CD14-positive monocyte (primary cell): Measurements from ENCODE around the gene IGSF9B. TPM values are rescaled to one million over a fixed set of nuclear protein-coding genes. Genes with fewer than 3 reads are reported as not detected.

ENCODE experiments used
- DNase-seq, 3 donors: peaks; one replicate each; pipeline ENCODE4 v3.0.0-alpha.2; 2011 to 2022
- H2AFZ ChIP-seq: 2 replicates; pipeline ENCODE4 v1.6.0; 2012; ENCODE audit warnings: mild to moderate bottlenecking, low read depth, low read length, inconsistent platforms; ENCODE audit not compliant: insufficient read depth, poor library complexity, severe bottlenecking
- H3K27ac ChIP-seq, 2 donors: 1 replicate in 1 of 2; 2 replicates in 1 of 2; pipeline ENCODE4 v1.5.1; 2012 to 2013; ENCODE audit warnings: low read length in 2 of 2, control low read depth in 1 of 2, inconsistent platforms in 1 of 2, low read depth in 1 of 2, mild to moderate bottlenecking in 1 of 2
- H3K27me3 ChIP-seq, 2 donors: one replicate each; pipeline versions ENCODE4 v1.6.0 to v1.6.1; 2011 to 2013; ENCODE audit warnings: low read length in 2 of 2; ENCODE audit not compliant: control insufficient read depth in 2 of 2, insufficient read depth in 2 of 2
- H3K36me3 ChIP-seq, 2 donors: replicated peaks in 1 of 2; 1 replicate in 1 of 2; 2 replicates in 1 of 2; pipeline versions ENCODE4 v1.5.1 to v1.6.1; 2012 to 2013; ENCODE audit warnings: low read length in 2 of 2, control low read depth in 1 of 2, inconsistent platforms in 1 of 2, mild to moderate bottlenecking in 1 of 2; ENCODE audit not compliant: insufficient read depth in 2 of 2, control insufficient read depth in 1 of 2
- H3K4me1 ChIP-seq, 2 donors: 1 replicate in 1 of 2; 2 replicates in 1 of 2; pipeline versions ENCODE4 v1.5.1 to v1.6.1; 2012 to 2013; ENCODE audit warnings: low read length in 2 of 2, control low read depth in 1 of 2, inconsistent platforms in 1 of 2, mild to moderate bottlenecking in 1 of 2, moderate library complexity in 1 of 2; ENCODE audit not compliant: insufficient read depth in 2 of 2, control insufficient read depth in 1 of 2
- H3K4me2 ChIP-seq: replicated peaks from 2 replicates; pipeline ENCODE3; 2012; ENCODE audit warnings: low read length, moderate library complexity, mild to moderate bottlenecking; ENCODE audit not compliant: poor library complexity, severe bottlenecking; ENCODE audit errors: extremely low read depth
- H3K4me3 ChIP-seq, 3 experiments: fragments of 200-600 bp in 1 of 3; sonication (generic) in 1 of 3; replicated peaks in 1 of 3; 1 replicate in 2 of 3; 2 replicates in 1 of 3; pipeline ENCODE4 v1.5.1; 2011 to 2013; ENCODE audit warnings: low read length in 3 of 3, mild to moderate bottlenecking in 3 of 3, control low read depth in 2 of 3, low read depth in 2 of 3, inconsistent platforms in 1 of 3, moderate library complexity in 1 of 3
- H3K79me2 ChIP-seq: 2 replicates; pipeline ENCODE4 v1.6.0; 2012; ENCODE audit warnings: mild to moderate bottlenecking, control low read depth, inconsistent platforms, low read length, moderate library complexity; ENCODE audit not compliant: insufficient read depth
- H3K9ac ChIP-seq: 2 replicates; pipeline ENCODE4 v1.6.0; 2017; ENCODE audit warnings: low read length, mild to moderate bottlenecking; ENCODE audit not compliant: insufficient read depth, poor library complexity, severe bottlenecking
- H3K9me3 ChIP-seq, 2 donors: replicated peaks in 1 of 2; 1 replicate in 1 of 2; 2 replicates in 1 of 2; pipeline versions ENCODE4 v1.5.1 to v1.6.1; 2012 to 2013; ENCODE audit warnings: low read length in 2 of 2, control low read depth in 1 of 2; ENCODE audit not compliant: control insufficient read depth in 1 of 2, insufficient read depth in 1 of 2
- H4K20me1 ChIP-seq: 2 replicates; pipeline ENCODE4 v1.6.0; 2012; ENCODE audit warnings: mild to moderate bottlenecking, low read length, control low read depth, moderate library complexity; ENCODE audit not compliant: insufficient read depth
- H3K27ac Mint-ChIP-seq, 7 donors: one replicate each; pipeline ENCODE4 v1.8.0; 2020; ENCODE audit warnings: mild to moderate bottlenecking in 7 of 7, mixed read lengths in 7 of 7, moderate library complexity in 6 of 7, inconsistent platforms in 2 of 7
- H3K27me3 Mint-ChIP-seq, 3 donors: one replicate each; pipeline ENCODE4 v1.8.0; 2021 to 2022; ENCODE audit warnings: low read depth in 3 of 3, mild to moderate bottlenecking in 3 of 3, mixed read lengths in 3 of 3, moderate library complexity in 3 of 3, inconsistent platforms in 1 of 3
- H3K36me3 Mint-ChIP-seq, 2 donors: one replicate each; pipeline ENCODE4 v1.8.0; 2020; ENCODE audit warnings: mixed read lengths in 2 of 2, inconsistent platforms in 1 of 2, mild to moderate bottlenecking in 1 of 2
- H3K4me1 Mint-ChIP-seq: one replicate; pipeline ENCODE4 v1.8.0; 2020; ENCODE audit warnings: mild to moderate bottlenecking, mixed read lengths
- H3K4me3 Mint-ChIP-seq, 2 donors: one replicate each; pipeline ENCODE4 v1.8.0; 2020; ENCODE audit warnings: mild to moderate bottlenecking in 2 of 2, mixed read lengths in 2 of 2, moderate library complexity in 1 of 2
- H3K9me3 Mint-ChIP-seq, 7 donors: one replicate each; pipeline ENCODE4 v1.8.0; 2020 to 2022; ENCODE audit warnings: mixed read lengths in 7 of 7, mild to moderate bottlenecking in 6 of 7, moderate library complexity in 6 of 7, inconsistent platforms in 2 of 7
- WGBS: methylation state at CpG from one replicate; pipeline ENCODE4 v1.1.5; 2013; ENCODE audit warnings: missing lambda C conversion rate; ENCODE audit not compliant: insufficient coverage; 5-methylcytosine and 5-hydroxymethylcytosine counted together
- intact Hi-C, 2 donors: fragments of 100-400 bp; cut with micrococcal nuclease; formaldehyde crosslinking; loops; one replicate each; pipeline versions ENCODE4 v1.15.0 to v1.15.1; 2023
- polyA plus RNA-seq, 3 donors: library from polyadenylated mRNA; depleted of rRNA in 1 of 3; unstranded in 2 of 3; stranded (reverse) in 1 of 3; fragments of 300-500 nt in 2 of 3; fragments of >200 nt in 1 of 3; fragmentation: Illumina TruSeq in 2 of 3; gene quantifications; 1 replicate in 2 of 3; 2 replicates in 1 of 3; pipeline ENCODE4 v1.2.3, GENCODE V29; 2012 to 2021
- TF ChIP-seq, protein P1 (sequence below): fragments of 200-600 bp; IDR thresholded peaks from one replicate; pipeline ENCODE4 v1.8.0; 2022; ENCODE audit warnings: antibody characterized with exemption, mild to moderate bottlenecking

Gene IGSF9B
- polyA plus RNA-seq, 3 donors, result not detected

DNA sequence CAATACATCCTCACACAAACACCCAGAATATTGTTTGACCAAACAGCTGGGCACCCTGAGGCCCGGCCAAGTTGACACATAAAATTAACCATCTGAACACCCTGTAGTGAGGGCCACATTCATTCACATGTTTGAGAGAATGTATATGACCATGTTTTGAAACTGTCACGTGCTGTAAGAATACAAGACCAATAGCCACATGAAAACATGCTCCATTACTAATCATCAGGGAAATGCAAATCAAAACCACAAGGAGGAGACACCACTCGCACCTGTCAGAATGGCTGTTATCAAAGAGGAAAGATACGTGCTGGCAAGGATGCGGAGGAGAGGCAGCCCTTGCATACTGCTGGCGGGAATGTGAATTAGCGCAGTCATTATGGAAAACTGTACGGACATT is 38.3 kb upstream of the IGSF9B start:
- Histone ChIP-seq H3K27ac (no peak overlapping the region), H3K4me2 (no peak overlapping the region), H2AFZ (no peak overlapping the region), H3K9me3 (no peaks in the 10 kb centered on the region), H4K20me1 (no peaks in the 10 kb centered on the region), H3K36me3 (no peaks in the 10 kb centered on the region), H3K9ac (no peak overlapping the region), H3K79me2 (no peaks in the 10 kb centered on the region), H3K27me3 (no peaks in the 10 kb centered on the region), H3K4me1 (no peaks in the 10 kb centered on the region), H3K4me3 (no peak overlapping the region)
- Mint-ChIP-seq H3K27ac (no peak overlapping the region), H3K9me3 (peaks cover 0 to 3% (median 0%) of the 10 kb centered on the region in 7 donors), H3K4me1 (no peaks in the 10 kb centered on the region), H3K36me3 (no peaks in the 10 kb centered on the region), H3K4me3 (no peak overlapping the region), H3K27me3 (peaks cover 5 to 13% (median 9%) of the 10 kb centered on the region in 3 donors)
- 100% methylated on average over 3 of the region's 8 CpGs for WGBS
- intact Hi-C loops, result no loop called here
- TF ChIP-seq, protein P1, sequence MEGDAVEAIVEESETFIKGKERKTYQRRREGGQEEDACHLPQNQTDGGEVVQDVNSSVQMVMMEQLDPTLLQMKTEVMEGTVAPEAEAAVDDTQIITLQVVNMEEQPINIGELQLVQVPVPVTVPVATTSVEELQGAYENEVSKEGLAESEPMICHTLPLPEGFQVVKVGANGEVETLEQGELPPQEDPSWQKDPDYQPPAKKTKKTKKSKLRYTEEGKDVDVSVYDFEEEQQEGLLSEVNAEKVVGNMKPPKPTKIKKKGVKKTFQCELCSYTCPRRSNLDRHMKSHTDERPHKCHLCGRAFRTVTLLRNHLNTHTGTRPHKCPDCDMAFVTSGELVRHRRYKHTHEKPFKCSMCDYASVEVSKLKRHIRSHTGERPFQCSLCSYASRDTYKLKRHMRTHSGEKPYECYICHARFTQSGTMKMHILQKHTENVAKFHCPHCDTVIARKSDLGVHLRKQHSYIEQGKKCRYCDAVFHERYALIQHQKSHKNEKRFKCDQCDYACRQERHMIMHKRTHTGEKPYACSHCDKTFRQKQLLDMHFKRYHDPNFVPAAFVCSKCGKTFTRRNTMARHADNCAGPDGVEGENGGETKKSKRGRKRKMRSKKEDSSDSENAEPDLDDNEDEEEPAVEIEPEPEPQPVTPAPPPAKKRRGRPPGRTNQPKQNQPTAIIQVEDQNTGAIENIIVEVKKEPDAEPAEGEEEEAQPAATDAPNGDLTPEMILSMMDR, result no peak
- DNase-seq, result no peak

DNA sequence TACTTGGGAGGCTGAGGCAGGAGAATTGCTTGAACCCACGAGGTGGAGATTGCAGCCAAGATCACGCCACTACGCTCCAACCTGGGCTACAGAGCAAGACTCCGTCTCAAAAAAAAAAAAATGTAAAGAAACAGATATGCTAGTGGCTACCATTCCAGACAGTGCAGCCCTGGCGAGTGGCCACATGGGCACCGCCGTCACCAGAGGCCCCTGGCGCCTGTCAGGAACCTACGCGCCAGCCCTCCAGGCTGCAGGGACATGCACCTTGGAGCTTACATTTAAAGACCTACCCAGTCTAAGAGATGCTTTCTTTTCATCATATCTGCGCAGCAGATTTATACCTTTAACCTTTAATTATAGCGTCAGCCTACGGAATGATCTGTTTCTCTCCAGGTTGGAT is 37.2 kb upstream of the IGSF9B start:
- DNase-seq, result no peak
- Mint-ChIP-seq H3K4me1 (no peaks in the 10 kb centered on the region), H3K27ac (no peak overlapping the region), H3K27me3 (peaks cover 5 to 13% (median 9%) of the 10 kb centered on the region in 3 donors), H3K9me3 (peaks cover 0 to 3% (median 0%) of the 10 kb centered on the region in 7 donors), H3K36me3 (no peaks in the 10 kb centered on the region), H3K4me3 (no peak overlapping the region)
- WGBS, result 98% methylated on average over 11 of the region's 13 CpGs
- no peaks in the 10 kb centered on the region for H4K20me1 ChIP-seq
- no peak overlapping the region for H2AFZ ChIP-seq
- H3K4me3 ChIP-seq, result no peak overlapping the region
- TF ChIP-seq, protein P1, result no peak
- H3K27me3 ChIP-seq, result no peaks in the 10 kb centered on the region
- H3K4me2 ChIP-seq, result no peak overlapping the region
- intact Hi-C loops, result no loop called here
- no peak overlapping the region for H3K9ac ChIP-seq
- no peaks in the 10 kb centered on the region for H3K9me3 ChIP-seq
- H3K79me2 ChIP-seq, result no peaks in the 10 kb centered on the region
- no peaks in the 10 kb centered on the region for H3K36me3 ChIP-seq
- no peak overlapping the region for H3K27ac ChIP-seq
- no peaks in the 10 kb centered on the region for H3K4me1 ChIP-seq
